ENCODE measurements around the gene CSMD2.

- TF ChIP-seq POLR2A (IDR thresholded peaks at IDR 0.05) (no peak), CTCF (IDR thresholded peaks at IDR 0.05) (no peak)
These were observed 640.4 kb downstream of the CSMD2 start for GRCh38 chr1:33524586-33524985.
